HEK293T (cell line): ENCODE data around the gene CYTL1.

Source experiments
- ARNT ChIP-seq: fragments of 450-650 bp; IDR thresholded peaks from 2 replicates; pipeline ENCODE4 v1.6.1; 2017; ENCODE audit warnings: mild to moderate bottlenecking
- BHLHE40 ChIP-seq: fragments of 450-650 bp; IDR thresholded peaks from 2 replicates; pipeline ENCODE4 v1.6.1; 2016; ENCODE audit warnings: mild to moderate bottlenecking, moderate library complexity, borderline replicate concordance
- CTBP1 ChIP-seq: fragments of 450-650 bp; IDR thresholded peaks from 2 replicates; pipeline ENCODE4 v1.6.1; 2016; ENCODE audit warnings: borderline replicate concordance
- ELF4 ChIP-seq: fragments of 450-650 bp; IDR thresholded peaks from 2 replicates; pipeline ENCODE4 v1.6.1; 2017; ENCODE audit warnings: antibody characterized with exemption
- FOXA1 ChIP-seq: fragments of 450-650 bp; IDR thresholded peaks from 2 replicates; pipeline ENCODE4 v1.6.1; 2016; ENCODE audit warnings: mild to moderate bottlenecking
- FOXK2 ChIP-seq: fragments of 450-650 bp; IDR thresholded peaks from 2 replicates; pipeline ENCODE4 v1.6.1; 2016; ENCODE audit warnings: mild to moderate bottlenecking
- FOXM1 ChIP-seq: fragments of 450-650 bp; IDR thresholded peaks from 2 replicates; pipeline ENCODE4 v1.6.1; 2017; ENCODE audit warnings: mild to moderate bottlenecking, borderline replicate concordance
- HDGF ChIP-seq: fragments of 450-650 bp; IDR thresholded peaks from 2 replicates; pipeline ENCODE4 v1.6.1; 2017; ENCODE audit warnings: antibody characterized with exemption, borderline replicate concordance
- NFRKB ChIP-seq: fragments of 450-650 bp; IDR thresholded peaks from 2 replicates; pipeline ENCODE4 v1.6.1; 2016; ENCODE audit warnings: mild to moderate bottlenecking, moderate library complexity
- SP1 ChIP-seq: fragments of 450-650 bp; IDR thresholded peaks from 2 replicates; pipeline ENCODE4 v1.6.1; 2017
- SUZ12 ChIP-seq: fragments of 450-650 bp; IDR thresholded peaks from 2 replicates; pipeline ENCODE4 v1.6.1; 2016; ENCODE audit warnings: mild to moderate bottlenecking
- TARDBP ChIP-seq: fragments of 450-650 bp; IDR thresholded peaks from 2 replicates; pipeline ENCODE4 v1.6.1; 2016
- ZNF384 ChIP-seq: fragments of 450-650 bp; IDR thresholded peaks from 2 replicates; pipeline ENCODE4 v1.6.1; 2016
- TF ChIP-seq, protein P1 (sequence below): fragments of 450-650 bp; IDR thresholded peaks from 2 replicates; pipeline ENCODE4 v1.6.1; 2016

DNA sequence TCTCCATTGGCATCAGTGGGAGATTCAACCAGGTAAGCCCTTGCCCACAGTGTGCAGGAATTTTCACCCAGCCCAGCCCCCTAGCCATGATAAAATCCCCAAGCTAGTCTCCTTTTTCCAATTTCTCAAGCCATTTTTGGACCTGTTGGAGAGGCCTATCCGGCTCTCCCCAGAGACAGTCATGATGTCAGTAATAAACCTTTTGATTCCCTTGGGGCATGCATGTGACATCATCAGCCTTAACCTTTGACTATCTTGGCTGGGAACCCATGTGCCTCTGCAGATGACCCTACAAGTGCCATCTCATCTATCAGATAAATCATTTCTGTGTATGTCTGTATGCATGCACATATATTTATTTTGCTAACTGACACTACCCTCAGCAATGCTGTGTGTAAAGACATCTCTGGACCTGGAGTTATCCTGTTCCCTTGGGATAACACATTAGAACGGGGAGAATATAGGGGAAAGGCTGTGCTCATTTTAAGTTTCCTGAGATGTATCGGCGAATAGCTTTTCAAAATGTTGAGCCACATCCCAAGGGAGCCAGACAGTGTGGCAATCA is 51.0 kb downstream of the CYTL1 start:
- no peak for TF ChIP-seq ARNT
- no peak for TF ChIP-seq TARDBP
- no peak for TF ChIP-seq SUZ12
- TF ChIP-seq SP1, result no peak
- TF ChIP-seq BHLHE40, result no peak
- TF ChIP-seq HDGF, result no peak
- no peak for TF ChIP-seq FOXM1
- TF ChIP-seq, protein P1, sequence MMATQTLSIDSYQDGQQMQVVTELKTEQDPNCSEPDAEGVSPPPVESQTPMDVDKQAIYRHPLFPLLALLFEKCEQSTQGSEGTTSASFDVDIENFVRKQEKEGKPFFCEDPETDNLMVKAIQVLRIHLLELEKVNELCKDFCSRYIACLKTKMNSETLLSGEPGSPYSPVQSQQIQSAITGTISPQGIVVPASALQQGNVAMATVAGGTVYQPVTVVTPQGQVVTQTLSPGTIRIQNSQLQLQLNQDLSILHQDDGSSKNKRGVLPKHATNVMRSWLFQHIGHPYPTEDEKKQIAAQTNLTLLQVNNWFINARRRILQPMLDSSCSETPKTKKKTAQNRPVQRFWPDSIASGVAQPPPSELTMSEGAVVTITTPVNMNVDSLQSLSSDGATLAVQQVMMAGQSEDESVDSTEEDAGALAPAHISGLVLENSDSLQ, result no peak
- no peak for TF ChIP-seq CTBP1
- no peak for TF ChIP-seq ZNF384
- TF ChIP-seq NFRKB, result no peak
- TF ChIP-seq ELF4, result no peak
- no peak for TF ChIP-seq FOXA1
- TF ChIP-seq FOXK2, result no peak
